22Rv1 (cell line): ENCODE data around the gene CNTNAP4.

Experiments used
- CTCF ChIP-seq: fragments of 450-650 bp; IDR thresholded peaks from 2 replicates; pipeline ENCODE4 v1.5.1; 2017; ENCODE audit warnings: mild to moderate bottlenecking
- ZFX ChIP-seq: fragments of 450-650 bp; IDR thresholded peaks from 2 replicates; pipeline ENCODE4 v1.6.1; 2017; ENCODE audit warnings: antibody characterized with exemption, borderline replicate concordance

- no peak for TF ChIP-seq CTCF
- TF ChIP-seq ZFX: no peak
These were observed 200.9 kb downstream of the CNTNAP4 start for GRCh38 chr16:76478105-76478504.
